Measurements from ENCODE around the gene IL3.
A peak's percentile ranks its signal among the peaks of the same experiment; 100 is the strongest.

IL3 gene

GRCh38 chr5:132074091-132074771 lies 13.8 kb downstream of the IL3 start:
- DNase-seq, result no peak

- peak; percentile 23 for DNase-seq
Measured at GRCh38 chr5:132074772-132075718, 14.6 kb downstream of the IL3 start.

- DNase-seq, result no peak
Measured at GRCh38 chr5:132075719-132076077, 15.2 kb downstream of the IL3 start.

- DNase-seq, result no peak
Measured at GRCh38 chr5:132076202-132076830, 15.9 kb downstream of the IL3 start.

- no peak for DNase-seq
Measured at GRCh38 chr5:132076983-132077382, 16.5 kb downstream of the IL3 start.

GRCh38 chr5:132079081-132079480 lies 18.6 kb downstream of the IL3 start:
- no peak for DNase-seq

GRCh38 chr5:132079619-132080018 lies 19.2 kb downstream of the IL3 start:
- no peak for DNase-seq

- DNase-seq, result no peak
Measured at GRCh38 chr5:132080595-132080994, 20.1 kb downstream of the IL3 start.

GRCh38 chr5:132081458-132081857 lies 21.0 kb downstream of the IL3 start:
- no peak for DNase-seq

GRCh38 chr5:132082329-132083023 lies 22.0 kb downstream of the IL3 start:
- no peak for DNase-seq

GRCh38 chr5:132083071-132083678 lies 22.7 kb downstream of the IL3 start:
- DNase-seq, result no peak

GRCh38 chr5:132085686-132086085 lies 25.2 kb downstream of the IL3 start:
- no peak for DNase-seq

- DNase-seq, result no peak
Measured at GRCh38 chr5:132086277-132086794, 25.9 kb downstream of the IL3 start.

GRCh38 chr5:132087176-132087575 lies 26.7 kb downstream of the IL3 start:
- no peak for DNase-seq

- no peak for DNase-seq
Measured at GRCh38 chr5:132087661-132088060, 27.2 kb downstream of the IL3 start.

GRCh38 chr5:132089363-132089762 lies 28.9 kb downstream of the IL3 start:
- DNase-seq, result no peak

GRCh38 chr5:132090107-132090506 lies 29.7 kb downstream of the IL3 start:
- no peak for DNase-seq

- DNase-seq, result no peak
Measured at GRCh38 chr5:132093271-132093670, 32.8 kb downstream of the IL3 start.

- no peak for DNase-seq
Measured at GRCh38 chr5:132094393-132095076, 34.1 kb downstream of the IL3 start.

- DNase-seq, result no peak
Measured at GRCh38 chr5:132095077-132095410, 34.6 kb downstream of the IL3 start.

GRCh38 chr5:132095424-132095972 lies 35.0 kb downstream of the IL3 start:
- no peak for DNase-seq

- no peak for DNase-seq
Measured at GRCh38 chr5:132096904-132097303, 36.4 kb downstream of the IL3 start.
